OCI-M2 (cell line): Measurements from ENCODE around the gene IFT88.

Experiments used
- DNase-seq: peaks from one replicate; lab custom pipeline; 2025; ENCODE audit not compliant: unreplicated experiment; lab: John Stamatoyannopoulos, UW

The IFT88 gene

DNA sequence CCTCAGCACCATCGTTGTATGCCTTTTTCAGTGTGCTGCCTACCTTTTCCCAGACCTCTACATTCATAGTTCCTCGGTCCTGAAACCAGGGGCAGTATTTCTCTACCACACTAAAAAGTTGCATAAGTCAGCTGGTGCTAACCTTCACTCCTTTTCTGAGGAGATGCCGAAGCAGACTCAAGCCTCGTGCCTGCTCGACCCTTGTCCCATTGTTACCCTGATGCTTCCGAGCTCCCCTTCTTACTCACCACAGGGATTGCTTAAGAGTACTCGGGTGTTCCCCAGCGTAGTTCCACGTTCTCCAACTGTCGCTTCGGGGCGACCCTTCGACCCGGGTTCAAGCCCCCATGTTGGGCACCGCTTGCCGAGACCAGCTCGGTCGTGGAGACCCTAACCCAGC is 117.6 kb downstream of the IFT88 start:
- DNase-seq = no peak

DNA sequence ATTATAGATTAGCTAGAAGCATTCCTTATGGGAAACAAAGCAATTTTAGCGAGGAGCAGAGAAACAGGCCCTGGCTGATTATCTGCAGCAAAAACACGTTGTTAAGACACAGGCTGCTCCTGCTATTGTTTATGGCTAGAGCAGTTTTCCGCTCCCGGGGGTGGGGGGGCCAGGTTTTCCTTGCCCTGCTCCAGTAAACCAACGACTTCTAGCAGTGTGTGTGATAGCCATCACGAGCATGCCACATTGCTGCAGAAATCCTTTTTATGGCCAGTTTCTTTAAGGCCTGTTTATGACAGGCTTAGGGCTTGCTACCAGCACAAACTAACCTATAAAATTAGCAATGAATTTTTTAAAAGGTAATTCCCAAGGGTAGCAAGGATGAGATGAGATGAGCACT is 118.1 kb downstream of the IFT88 start:
- DNase-seq = no peak

DNA sequence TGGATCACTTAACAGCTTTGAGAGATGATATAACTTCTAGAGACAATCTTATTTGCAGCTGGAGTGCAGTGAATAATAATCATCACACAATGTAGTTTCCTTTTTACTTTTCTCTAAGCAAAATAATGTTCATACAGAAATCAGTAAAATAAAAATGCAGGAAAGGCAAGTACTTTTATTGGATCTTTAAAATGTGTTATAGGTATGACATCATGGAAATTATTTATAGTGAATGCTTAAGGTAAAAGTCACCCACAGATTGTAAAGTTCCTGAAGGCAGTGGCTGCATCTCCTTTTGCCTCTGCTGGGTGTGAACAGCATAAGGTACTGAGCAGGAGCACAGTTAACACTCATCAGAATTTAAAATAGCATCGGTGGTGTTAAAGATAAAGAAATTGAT is 119.2 kb downstream of the IFT88 start:
- no peak for DNase-seq

DNA sequence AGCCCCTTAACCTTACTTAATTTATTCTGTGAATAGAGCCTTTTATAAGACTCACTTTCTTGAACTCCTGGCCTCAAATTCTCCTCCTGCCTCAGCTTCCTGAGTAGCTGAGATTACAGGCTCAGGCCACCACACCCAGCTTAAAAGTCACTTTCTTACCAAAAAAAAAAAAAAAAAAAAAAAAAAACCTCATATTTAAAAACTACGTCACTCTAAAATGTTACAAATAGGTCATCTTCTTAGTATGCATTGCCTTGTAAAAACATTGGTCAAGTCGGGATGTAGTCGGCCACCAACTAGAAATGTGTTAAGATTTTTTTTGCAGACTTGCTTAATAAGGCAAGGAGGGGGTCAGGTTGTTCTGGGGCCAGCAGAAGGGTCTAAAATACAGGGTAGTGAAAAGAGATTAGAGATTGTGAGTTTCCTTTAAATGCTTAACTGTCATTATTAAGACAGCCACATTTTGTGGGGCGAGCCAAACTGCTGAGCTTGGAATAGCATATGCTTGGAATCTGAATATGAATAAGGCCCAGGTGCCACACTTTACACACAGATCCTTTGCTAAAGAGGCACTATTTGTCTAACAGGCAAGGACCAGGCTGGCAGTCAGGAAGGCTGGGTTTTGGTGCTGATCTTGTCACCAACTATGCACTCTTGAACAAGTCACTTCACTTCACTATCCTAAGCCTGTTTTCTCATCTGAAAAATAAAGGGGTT is 120.1 kb downstream of the IFT88 start:
- DNase-seq = no peak

DNA sequence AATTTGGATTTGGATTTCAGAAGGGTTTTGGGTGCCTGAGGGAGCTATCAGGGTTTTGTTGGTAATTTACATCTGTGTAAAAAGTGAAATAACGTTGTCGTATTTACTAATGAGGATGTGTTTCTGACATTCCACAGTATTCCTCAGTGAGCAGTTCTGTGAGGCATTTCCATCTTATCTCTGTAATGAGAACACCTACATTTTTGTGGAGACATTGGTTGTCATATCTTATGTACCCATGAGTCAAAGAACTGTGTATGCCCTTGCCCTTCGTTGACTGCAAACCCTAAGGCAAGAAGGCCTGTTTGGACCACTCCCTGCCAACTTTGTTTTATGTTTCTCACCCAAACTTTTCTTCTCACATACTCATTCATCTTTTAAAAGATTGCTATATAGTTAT is 122.3 kb downstream of the IFT88 start:
- DNase-seq = no peak

DNA sequence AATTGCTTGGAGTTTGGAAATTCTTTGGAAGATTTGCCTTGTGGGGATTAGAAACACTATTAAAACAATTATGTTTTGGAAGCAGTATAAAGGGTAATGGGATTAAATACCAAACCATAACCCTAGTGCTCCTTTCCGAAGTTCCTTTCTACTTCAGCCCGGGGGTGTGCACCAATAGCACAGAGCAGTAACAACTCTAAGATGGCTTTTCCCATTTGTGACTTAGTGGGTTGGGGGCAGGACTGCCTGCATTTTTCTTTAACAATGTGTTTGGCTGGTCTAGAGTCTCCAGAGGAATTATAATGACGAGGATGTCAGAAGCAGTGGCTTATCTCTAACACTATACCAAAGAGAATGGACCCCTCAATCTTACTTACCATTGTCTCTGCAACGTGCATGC is 124.7 kb downstream of the IFT88 start:
- no peak for DNase-seq

DNA sequence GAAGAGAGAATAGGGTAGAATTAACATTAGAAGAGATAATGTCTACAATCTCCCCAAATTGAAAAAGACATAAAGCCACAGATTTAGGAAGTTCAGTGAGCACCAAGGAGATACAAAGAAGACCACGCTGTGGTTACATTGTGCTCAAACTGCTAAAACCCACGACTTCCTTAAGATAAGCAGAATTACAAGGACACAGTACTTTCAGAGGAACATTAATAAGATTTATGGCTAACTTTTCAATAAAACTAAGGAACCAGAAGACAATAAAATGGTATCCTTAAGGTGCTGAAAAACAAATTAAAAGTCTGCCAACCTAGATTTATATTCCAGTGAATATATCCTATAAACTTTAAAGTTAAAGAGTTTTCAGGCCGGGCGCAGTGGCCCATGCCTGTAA is 129.1 kb downstream of the IFT88 start:
- DNase-seq = no peak

DNA sequence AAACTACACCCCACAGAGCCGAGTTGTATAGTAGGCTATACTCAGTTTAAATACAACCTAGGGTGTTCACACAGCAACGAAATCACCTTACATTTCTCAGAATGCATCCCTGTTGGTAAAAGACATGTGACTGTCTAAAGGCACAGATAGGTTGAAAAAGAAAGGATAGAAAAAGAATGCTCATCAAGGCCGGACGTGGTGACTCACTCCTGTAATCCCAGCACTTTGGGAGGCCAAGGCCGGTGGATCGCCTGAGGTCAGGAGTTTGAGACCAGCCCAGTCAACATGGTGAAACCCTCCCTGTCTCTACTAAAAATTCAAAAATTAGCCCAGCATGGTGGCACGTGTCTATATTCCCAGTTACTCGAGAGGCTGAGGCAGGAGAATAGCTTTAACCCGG is 132.8 kb downstream of the IFT88 start:
- DNase-seq = no peak

DNA sequence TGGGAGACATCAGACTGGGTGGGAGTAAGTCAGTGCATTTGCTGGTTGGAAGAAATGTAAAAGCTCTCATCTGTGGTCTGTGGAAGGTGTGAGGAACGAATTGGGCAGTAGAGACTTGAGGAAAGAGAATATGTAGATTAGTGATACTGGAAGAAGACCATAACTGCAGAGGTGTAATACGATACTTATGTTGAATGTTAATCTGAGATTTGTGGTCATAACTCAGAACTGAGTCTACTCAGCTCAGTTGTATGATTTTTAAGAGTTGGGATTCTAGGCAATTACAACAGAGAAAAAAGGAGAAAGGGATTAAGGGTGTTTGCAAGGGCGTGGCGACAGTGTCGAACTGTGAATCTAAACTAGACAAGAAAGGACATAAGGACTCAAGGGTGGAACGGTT is 133.3 kb downstream of the IFT88 start:
- DNase-seq = no peak

DNA sequence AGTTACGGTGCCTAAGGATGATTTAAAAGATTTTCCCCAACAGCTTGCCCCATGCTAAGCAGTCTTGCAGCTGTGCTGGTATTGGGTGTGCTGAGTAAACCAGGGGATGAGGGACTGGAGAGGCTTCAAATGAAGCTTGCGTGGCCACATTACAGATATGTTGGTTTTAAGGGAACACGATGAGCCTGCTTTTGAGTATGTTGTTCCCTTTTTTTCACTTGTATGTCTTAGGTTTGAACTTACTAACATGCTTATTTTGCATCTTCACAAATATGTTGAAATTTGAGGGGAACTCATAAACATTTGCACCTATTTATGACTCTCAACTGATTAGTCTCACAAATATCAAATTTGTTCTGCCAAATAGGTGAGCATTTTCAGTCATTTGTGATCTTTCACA is 134.5 kb downstream of the IFT88 start:
- DNase-seq = no peak

DNA sequence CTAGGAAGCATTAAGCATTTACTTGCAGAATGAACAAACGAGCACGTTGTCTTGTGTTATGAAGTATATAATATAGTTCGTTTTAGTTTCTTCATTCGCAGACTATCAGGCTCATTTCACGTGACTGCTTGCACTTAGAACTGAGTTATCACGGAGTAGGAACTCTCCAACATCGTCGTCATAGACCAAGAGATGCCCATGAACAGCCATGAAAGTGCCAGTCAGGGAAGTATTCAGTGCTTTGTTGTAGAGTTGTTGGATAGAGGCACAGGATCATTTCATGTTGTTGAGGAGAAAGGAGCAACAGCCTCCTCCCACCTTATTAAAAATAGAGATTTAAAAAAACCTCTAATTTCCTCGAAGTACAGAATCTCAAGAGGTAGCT is 135.6 kb downstream of the IFT88 start:
- DNase-seq = no peak

DNA sequence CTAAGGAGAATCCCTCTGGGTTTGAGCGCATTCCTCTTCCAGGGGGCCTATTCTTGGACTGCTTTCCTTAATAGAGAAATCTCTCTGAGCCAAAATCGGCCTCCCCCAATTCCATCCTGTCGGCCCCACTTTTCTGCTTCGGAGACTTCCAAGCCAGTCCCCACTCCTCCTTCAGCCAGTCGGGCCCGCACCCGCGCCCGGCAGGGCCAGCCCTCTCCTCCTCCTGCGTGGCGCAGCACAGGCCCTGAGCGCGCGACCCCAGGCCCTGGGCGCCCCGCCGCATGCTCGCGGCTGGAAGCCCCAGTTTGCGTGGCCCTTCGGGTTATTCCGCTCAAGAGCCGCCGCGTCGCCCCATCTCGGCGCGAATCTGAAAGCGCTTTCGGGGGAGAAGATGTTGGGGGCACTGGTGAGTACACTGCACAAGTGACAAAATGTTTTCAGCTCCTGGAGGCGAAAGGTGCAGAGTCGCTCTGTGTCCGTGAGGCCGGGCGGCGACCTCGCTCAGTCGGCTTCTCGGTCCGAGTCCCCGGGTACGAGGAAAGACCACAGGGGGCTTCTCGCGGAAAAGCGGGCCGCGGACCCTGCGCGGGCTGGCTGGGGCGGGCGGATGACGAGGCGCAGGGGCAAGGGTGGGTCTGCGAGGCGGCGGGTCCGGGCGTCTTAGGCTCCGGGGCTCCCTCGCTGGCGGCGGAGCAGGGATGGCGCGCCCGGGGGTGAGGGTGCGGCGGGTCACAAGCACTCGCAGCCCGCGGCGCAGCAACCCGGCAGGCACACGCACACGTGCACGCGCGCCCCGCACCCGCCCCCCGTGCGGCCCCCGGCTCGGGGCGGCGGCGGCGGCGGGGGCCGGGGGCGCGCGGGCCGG is 136.2 kb downstream of the IFT88 start, which contains the start of gene IL17D:
Gene IL17D, plus strand, starts transcription at position 785 of the 865 bp plus-strand sequence. CDS start 303 bp downstream, outside the sequence.
- no peak for DNase-seq

DNA sequence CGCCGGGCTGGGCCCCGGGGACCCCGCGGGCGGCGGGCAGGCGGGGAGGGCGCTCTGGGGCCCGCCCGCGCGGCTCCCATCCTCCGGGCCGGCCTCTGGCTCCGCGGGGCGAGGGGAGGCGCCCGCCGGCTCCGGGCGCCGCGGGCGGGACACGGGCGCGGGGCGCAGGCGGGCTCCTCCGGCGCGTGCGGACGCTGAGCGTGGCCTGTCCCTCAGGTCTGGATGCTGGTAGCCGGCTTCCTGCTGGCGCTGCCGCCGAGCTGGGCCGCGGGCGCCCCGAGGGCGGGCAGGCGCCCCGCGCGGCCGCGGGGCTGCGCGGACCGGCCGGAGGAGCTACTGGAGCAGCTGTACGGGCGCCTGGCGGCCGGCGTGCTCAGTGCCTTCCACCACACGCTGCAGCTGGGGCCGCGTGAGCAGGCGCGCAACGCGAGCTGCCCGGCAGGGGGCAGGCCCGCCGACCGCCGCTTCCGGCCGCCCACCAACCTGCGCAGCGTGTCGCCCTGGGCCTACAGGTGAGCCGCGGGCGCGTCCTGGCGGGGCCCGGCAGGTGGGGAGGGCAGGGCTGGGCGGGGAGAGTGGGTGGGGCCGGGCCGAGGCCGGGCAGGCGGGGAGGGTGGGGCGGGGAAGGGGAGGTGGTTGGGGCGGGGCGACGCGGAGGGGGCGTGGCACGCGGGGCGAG is 137.0 kb downstream of the IFT88 start:
- no peak for DNase-seq

DNA sequence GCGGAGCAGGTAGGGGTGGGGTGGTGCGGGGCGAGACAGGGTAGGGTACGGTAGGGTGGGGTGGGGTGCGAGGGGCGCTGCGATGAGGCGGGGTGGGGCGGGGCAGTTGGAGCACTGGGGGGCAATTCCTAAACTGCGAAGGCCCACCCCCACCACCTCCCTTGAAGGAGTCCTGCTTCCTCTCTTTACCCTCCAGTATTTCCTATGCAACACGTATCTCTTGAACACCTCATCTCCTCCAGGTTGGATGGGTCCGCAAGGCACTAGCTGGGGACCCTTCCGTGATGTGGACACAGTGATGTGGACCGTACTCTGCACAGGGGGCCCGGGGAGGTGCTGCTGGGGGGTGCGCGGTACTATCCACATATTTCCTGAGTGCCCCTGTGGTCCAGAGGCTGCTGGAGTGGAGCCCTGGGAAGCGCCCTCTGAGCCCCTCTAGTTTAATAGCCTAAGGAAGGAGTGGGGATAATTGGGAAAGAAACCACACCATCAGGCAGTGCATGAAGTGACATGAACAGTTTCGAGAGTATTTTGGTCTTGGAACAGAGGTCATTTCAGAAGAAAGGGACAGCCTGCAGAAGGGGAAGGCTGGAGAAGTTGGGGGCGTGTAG is 137.6 kb downstream of the IFT88 start:
- DNase-seq = no peak

DNA sequence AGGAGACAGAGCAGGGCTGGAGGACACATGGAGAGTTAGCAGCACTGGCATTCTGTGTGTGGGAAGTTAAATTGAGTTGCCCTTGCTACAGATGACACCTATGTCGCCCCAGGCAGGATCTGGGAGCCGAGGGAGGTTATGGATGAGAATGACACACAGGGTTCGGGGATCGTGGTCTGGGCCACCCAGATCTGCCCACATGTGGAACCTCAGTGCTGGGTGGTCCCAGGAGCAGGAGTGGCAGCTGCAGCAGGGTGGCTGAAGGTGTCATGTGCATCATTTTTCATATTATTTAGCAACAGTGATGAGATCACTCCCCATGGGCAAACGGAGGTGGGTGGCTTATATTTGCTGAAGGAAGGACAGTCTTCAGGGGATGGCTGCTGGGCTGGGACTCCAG is 139.7 kb downstream of the IFT88 start:
- no peak for DNase-seq

DNA sequence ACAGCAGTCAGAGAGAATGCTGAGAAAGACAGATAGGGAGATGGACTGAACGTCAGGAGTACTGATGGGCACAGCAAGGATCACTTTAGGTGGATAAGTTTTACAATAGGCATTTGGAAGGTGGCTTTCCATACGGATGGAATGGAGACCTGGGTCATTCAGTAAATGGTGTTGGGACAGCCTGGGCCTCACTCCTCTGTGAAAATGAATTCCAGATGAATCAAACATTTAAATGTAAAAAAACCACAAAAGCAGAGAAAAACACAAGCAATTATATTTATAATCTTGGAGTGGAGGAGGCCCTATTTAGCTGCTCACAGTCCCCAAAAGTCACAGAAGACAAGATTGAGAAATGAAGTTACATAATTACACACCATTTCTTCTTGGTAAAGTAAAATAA is 141.3 kb downstream of the IFT88 start:
- no peak for DNase-seq

DNA sequence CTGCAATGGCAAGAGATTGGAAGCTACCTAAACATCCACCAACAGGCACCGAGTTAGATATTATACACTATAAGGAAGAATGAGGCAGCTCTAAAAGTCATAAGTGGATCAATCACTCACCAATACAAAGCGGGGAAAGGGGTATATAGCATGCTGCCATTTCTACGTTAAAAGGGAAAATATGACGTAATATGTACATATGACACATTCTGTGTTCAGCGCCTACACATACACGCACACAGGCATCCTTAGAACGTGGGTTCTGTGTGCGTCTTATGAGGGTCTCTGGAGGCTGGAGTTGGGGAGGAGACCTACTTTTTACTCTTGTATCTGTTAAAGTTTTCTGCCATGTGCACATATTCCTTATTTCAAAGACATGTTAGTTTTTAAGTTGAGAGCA is 142.4 kb downstream of the IFT88 start:
- no peak for DNase-seq

DNA sequence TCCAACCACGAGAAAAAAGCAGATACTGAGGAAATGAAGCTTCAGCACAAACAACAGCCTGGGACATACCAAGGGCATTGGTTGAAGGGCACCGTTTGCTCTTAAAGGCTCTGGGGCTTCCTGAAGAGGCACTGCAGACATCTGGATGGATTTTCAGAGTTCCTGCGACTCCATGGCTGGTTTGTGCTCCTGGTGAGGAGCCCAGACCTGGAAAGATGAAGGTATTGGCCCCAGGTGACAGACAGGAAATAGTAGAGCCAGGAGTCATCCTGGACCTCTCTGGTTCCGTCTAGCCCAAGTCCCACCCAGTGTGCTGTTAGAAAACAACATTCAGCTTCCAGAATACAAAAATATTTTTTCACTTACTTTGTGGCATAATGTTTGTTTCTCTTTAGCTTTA is 142.8 kb downstream of the IFT88 start:
- no peak for DNase-seq

DNA sequence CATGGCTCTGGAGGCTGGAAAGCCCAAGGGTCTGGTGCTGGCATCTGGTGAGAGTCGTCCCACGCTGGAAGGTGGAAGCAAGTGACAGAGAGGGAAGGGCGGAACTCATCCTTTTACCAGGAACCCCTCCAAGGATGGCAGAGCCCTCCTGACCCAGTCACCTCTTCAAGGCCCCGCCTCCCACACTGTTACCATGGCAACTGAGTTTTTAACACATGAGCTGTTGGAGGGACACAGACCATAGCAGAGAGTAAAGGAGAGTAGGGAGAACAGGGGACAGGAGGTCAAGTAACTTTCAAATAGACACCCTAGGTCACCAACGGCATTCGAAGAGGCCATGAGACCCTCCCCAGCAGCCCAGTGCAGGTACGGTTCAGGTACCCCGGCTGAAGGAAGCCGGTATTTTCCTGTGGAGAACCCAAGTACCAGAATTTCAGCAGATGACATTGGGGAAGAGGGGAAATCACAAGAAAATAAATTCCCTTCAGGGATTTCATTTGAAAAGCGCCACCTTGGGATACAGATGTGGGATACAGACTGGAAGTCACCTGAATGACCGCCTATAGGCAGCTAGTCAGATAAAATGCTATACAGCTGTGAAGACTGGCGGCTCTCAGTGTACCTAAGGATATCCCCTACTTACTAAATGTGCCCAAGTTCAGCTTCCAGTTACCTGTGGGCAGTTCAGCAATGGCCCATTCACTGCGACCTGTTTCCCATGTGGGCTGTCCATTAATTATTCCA is 144.5 kb downstream of the IFT88 start:
- DNase-seq = no peak

DNA sequence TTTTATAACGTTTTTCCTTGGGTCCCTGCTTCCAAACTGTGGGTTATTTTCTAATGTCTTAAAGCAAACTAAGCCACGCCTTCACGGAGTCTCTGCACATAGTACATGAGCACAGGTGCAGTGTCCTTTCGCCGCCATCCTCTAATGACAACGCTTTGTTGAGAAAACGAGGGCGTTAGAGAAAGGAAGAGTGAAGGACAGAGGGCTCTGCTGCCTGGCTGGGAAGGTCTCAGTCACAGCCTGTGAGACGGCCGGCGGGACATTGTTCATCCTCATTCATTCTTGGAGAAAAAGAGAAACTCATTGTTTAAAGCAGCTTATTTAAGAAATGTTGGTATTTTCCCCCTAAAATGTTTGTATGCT is 146.0 kb downstream of the IFT88 start:
- no peak for DNase-seq

DNA sequence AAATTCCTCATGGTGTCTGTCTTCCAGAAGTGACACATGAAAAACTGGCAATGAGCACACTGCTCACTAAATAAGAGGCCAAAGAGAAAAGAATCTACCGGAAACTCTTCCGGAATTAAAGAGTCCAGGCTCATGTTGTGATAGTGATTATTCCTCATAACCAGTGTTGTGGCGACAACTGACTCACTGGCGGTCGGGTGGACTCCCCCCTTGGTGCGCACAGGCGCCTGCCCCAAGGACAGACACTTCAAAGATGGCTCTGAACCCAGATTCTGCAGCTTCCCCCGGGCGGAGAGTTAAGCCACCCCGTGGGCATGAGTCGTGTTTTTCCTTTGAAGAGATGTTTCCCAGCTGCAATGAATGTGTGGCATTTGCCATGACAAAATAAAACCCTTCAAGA is 146.8 kb downstream of the IFT88 start:
- DNase-seq = no peak
